GM12875 (cell line): ENCODE data around the gene CDHR5.

Source experiments
- H3K4me3 ChIP-seq: one replicate; pipeline ENCODE4 v1.5.1; 2011; ENCODE audit warnings: low read depth, low read length, control low read depth
- CTCF ChIP-seq: IDR thresholded peaks from 2 replicates; pipeline ENCODE4 v1.5.1; 2011; ENCODE audit warnings: low read depth, mild to moderate bottlenecking, control low read depth, inconsistent platforms, low read length, moderate library complexity, borderline replicate concordance; ENCODE audit not compliant: insufficient read depth

CDHR5 gene

GRCh38 chr11:589798-590197, 35.0 kb downstream of the CDHR5 start:
- TF ChIP-seq CTCF, result no peak
- H3K4me3 ChIP-seq, result no peak overlapping the region

- H3K4me3 ChIP-seq, result no peak overlapping the region
- TF ChIP-seq CTCF, result no peak
These were observed 36.8 kb downstream of the CDHR5 start for GRCh38 chr11:587978-588380.

GRCh38 chr11:587546-587945, 37.2 kb downstream of the CDHR5 start:
- no peak for TF ChIP-seq CTCF
- H3K4me3 ChIP-seq, result no peak overlapping the region

GRCh38 chr11:586376-587316, 38.1 kb downstream of the CDHR5 start:
- TF ChIP-seq CTCF, result no peak
- H3K4me3 ChIP-seq, result no peak overlapping the region

GRCh38 chr11:584287-584686, 40.5 kb downstream of the CDHR5 start:
- H3K4me3 ChIP-seq, result no peak overlapping the region
- TF ChIP-seq CTCF, result no peak

GRCh38 chr11:581752-582151, 43.0 kb downstream of the CDHR5 start:
- H3K4me3 ChIP-seq, result no peak overlapping the region
- TF ChIP-seq CTCF, result no peak

GRCh38 chr11:581342-581741, 43.4 kb downstream of the CDHR5 start:
- H3K4me3 ChIP-seq, result no peak overlapping the region
- no peak for TF ChIP-seq CTCF
